H1 (cell line): ENCODE measurements around the gene NME8. TPM values are rescaled to one million over a fixed set of nuclear protein-coding genes. Genes with fewer than 3 reads are reported as not detected.

Experiments used
- CTCF ChIA-PET: fragments of 300-600 bp; sonication (Branson Sonifier 250); formaldehyde crosslinking; loops from one replicate; lab custom pipeline; 2021; ENCODE audit not compliant: partially characterized antibody; lab: Charles Lee
- POLR2A ChIA-PET: fragments of 300-600 bp; sonication (Branson Sonifier 250); formaldehyde crosslinking; loops from one replicate; lab custom pipeline; 2021; ENCODE audit warnings: inconsistent platforms; ENCODE audit not compliant: partially characterized antibody; lab: Charles Lee
- DNase-seq, 2 experiments: peaks; one replicate each; pipeline versions ENCODE4 v3.0.0 to v3.0.0-alpha.2; 2010 to 2022; ENCODE audit warnings: low spot score in 2 of 2, low read depth in 1 of 2, mixed read lengths in 1 of 2
- FAIRE-seq: peaks from 2 replicates; lab custom pipeline; 2011; peaks lifted over from hg19 to GRCh38; lab: Jason Lieb, UNC
- H2AFZ ChIP-seq: 2 replicates; pipeline ENCODE4 v1.8.1; 2012; ENCODE audit warnings: low read length, inconsistent platforms
- H2AK5ac ChIP-seq: 2 replicates; pipeline ENCODE4 v1.6.1; 2013; ENCODE audit warnings: low read depth, low read length
- H2BK120ac ChIP-seq: replicated peaks from 2 replicates; pipeline ENCODE3; 2013; ENCODE audit warnings: low read depth, low read length, inconsistent platforms
- H2BK12ac ChIP-seq: 2 replicates; pipeline ENCODE4 v1.6.1; 2013; ENCODE audit warnings: low read depth, low read length
- H2BK15ac ChIP-seq: 2 replicates; pipeline ENCODE4 v1.6.1; 2013; ENCODE audit warnings: low read length
- H2BK20ac ChIP-seq: 2 replicates; pipeline ENCODE4 v1.6.1; 2013; ENCODE audit warnings: low read length
- H2BK5ac ChIP-seq: 2 replicates; pipeline ENCODE4 v1.6.1; 2013; ENCODE audit warnings: low read depth, low read length
- H3K14ac ChIP-seq: 2 replicates; pipeline ENCODE4 v1.6.1; 2013; ENCODE audit warnings: inconsistent platforms; ENCODE audit not compliant: insufficient read length
- H3K18ac ChIP-seq: 2 replicates; pipeline ENCODE4 v1.6.1; 2013; ENCODE audit warnings: low read length; ENCODE audit errors: extremely low read depth
- H3K23ac ChIP-seq: 2 replicates; pipeline ENCODE4 v1.6.1; 2013; ENCODE audit warnings: inconsistent platforms; ENCODE audit not compliant: insufficient read length
- H3K23me2 ChIP-seq: 2 replicates; pipeline ENCODE4 v1.6.1; 2013; ENCODE audit warnings: low read depth, low read length
- H3K27ac ChIP-seq: 2 replicates; pipeline ENCODE4 v1.6.1; 2011; ENCODE audit warnings: low read depth, low read length, inconsistent platforms
- H3K27me3 ChIP-seq, 4 experiments: replicated peaks in 1 of 4; 1 replicate in 1 of 4; 2 replicates in 3 of 4; pipeline versions ENCODE4 v1.6.1 to v1.8.1; 2011 to 2013; ENCODE audit warnings: low read length in 3 of 4, mild to moderate bottlenecking in 3 of 4, inconsistent platforms in 2 of 4, mixed read lengths in 2 of 4, moderate library complexity in 1 of 4; ENCODE audit not compliant: control insufficient read depth in 3 of 4, insufficient read depth in 3 of 4; ENCODE audit errors: extremely low read depth in 1 of 4
- H3K36me3 ChIP-seq, 4 experiments: 2 replicates each; pipeline versions ENCODE4 v1.6.1 to v1.8.1; 2011 to 2013; ENCODE audit warnings: mild to moderate bottlenecking in 4 of 4, low read length in 3 of 4, moderate library complexity in 2 of 4, control low read depth in 1 of 4, inconsistent platforms in 1 of 4; ENCODE audit not compliant: insufficient read depth in 4 of 4, control insufficient read depth in 2 of 4
- H3K4ac ChIP-seq: replicated peaks from 2 replicates; pipeline ENCODE3; 2013; ENCODE audit warnings: low read length, low read depth, mixed read lengths, inconsistent platforms; ENCODE audit not compliant: insufficient read length
- H3K4me1 ChIP-seq, 4 experiments: replicated peaks in 1 of 4; 1 replicate in 1 of 4; 2 replicates in 3 of 4; pipeline versions ENCODE4 v1.6.1 to v1.8.1; 2011 to 2013; ENCODE audit warnings: low read length in 3 of 4, inconsistent platforms in 2 of 4, mixed read lengths in 1 of 4; ENCODE audit not compliant: insufficient read depth in 4 of 4, control insufficient read depth in 3 of 4
- H3K4me2 ChIP-seq, 2 experiments: 2 replicates each; pipeline versions ENCODE4 v1.6.1 to v1.8.1; 2011 to 2013; ENCODE audit warnings: low read depth in 2 of 2, low read length in 2 of 2, control low read depth in 1 of 2, inconsistent platforms in 1 of 2, mild to moderate bottlenecking in 1 of 2; ENCODE audit not compliant: insufficient read depth in 1 of 2
- H3K4me3 ChIP-seq, 4 experiments: fragments of 200-600, 300-600 bp in 1 of 4; sonication (generic), shearing (Covaris generic), sonication (Bioruptor Twin) in 1 of 4; 2 replicates each; pipeline versions ENCODE4 v1.5.1 to v1.8.1; 2011 to 2016; ENCODE audit warnings: low read length in 4 of 4, low read depth in 3 of 4, control low read depth in 2 of 4, inconsistent platforms in 2 of 4, mild to moderate bottlenecking in 2 of 4, mixed read lengths in 1 of 4, moderate library complexity in 1 of 4; ENCODE audit not compliant: insufficient read depth in 2 of 4; ENCODE audit errors: extremely low read depth in 1 of 4
- H3K56ac ChIP-seq: replicated peaks from 2 replicates; pipeline ENCODE3; 2013; ENCODE audit warnings: low read depth, mild to moderate bottlenecking, mixed read lengths, low read length, inconsistent platforms; ENCODE audit not compliant: insufficient read length
- H3K79me1 ChIP-seq: 2 replicates; pipeline ENCODE4 v1.6.1; 2013; ENCODE audit warnings: low read depth, low read length, control low read depth
- H3K79me2 ChIP-seq, 2 experiments: 2 replicates each; pipeline versions ENCODE4 v1.6.1 to v1.8.1; 2012 to 2013; ENCODE audit warnings: low read length in 2 of 2, mild to moderate bottlenecking in 2 of 2, inconsistent platforms in 1 of 2; ENCODE audit not compliant: insufficient read depth in 2 of 2, control insufficient read depth in 1 of 2
- H3K9ac ChIP-seq, 4 experiments: replicated peaks in 1 of 4; 1 replicate in 1 of 4; 2 replicates in 3 of 4; pipeline versions ENCODE4 v1.6.1 to v1.8.1; 2011 to 2013; ENCODE audit warnings: low read depth in 3 of 4, low read length in 3 of 4, control low read depth in 2 of 4, mild to moderate bottlenecking in 2 of 4, moderate library complexity in 2 of 4, inconsistent platforms in 1 of 4; ENCODE audit errors: extremely low read depth in 1 of 4
- H3K9me3 ChIP-seq, 2 experiments: 2 replicates each; pipeline versions ENCODE4 v1.6.1 to v1.8.1; 2012 to 2013; ENCODE audit warnings: mild to moderate bottlenecking in 2 of 2, moderate library complexity in 2 of 2, control low read depth in 1 of 2, inconsistent platforms in 1 of 2, low read depth in 1 of 2, low read length in 1 of 2, mixed read lengths in 1 of 2; ENCODE audit not compliant: insufficient read depth in 2 of 2
- H4K20me1 ChIP-seq, 2 experiments: replicated peaks in 1 of 2; 2 replicates each; pipeline versions ENCODE3 to v1.8.1; 2011 to 2013; ENCODE audit warnings: inconsistent platforms in 2 of 2, low read length in 2 of 2, mild to moderate bottlenecking in 1 of 2; ENCODE audit not compliant: insufficient read depth in 2 of 2, control insufficient read depth in 1 of 2
- H4K5ac ChIP-seq: 2 replicates; pipeline ENCODE4 v1.6.1; 2013; ENCODE audit warnings: low read length, low read depth, mixed read lengths, inconsistent platforms; ENCODE audit not compliant: insufficient read length
- H4K8ac ChIP-seq: 2 replicates; pipeline ENCODE4 v1.8.0; 2013; ENCODE audit warnings: mild to moderate bottlenecking, moderate library complexity, low read length, inconsistent platforms; ENCODE audit not compliant: insufficient read depth; ENCODE audit errors: extremely low read depth
- H4K91ac ChIP-seq: replicated peaks from 2 replicates; pipeline ENCODE3; 2013; ENCODE audit warnings: low read length, mixed read lengths, inconsistent platforms; ENCODE audit not compliant: insufficient read length
- CBX5 ChIP-seq: fragments of 300-800, 300-1000 bp; sonication (generic); IDR thresholded peaks from 2 replicates; pipeline ENCODE4 v1.7.1; 2016; ENCODE audit warnings: antibody characterized with exemption, low read length, low read depth
- CBX8 ChIP-seq: fragments of 300-800, 300-1000 bp; sonication (generic); IDR thresholded peaks from 2 replicates; pipeline ENCODE4 v1.7.1; 2016; ENCODE audit warnings: low read depth, low read length, borderline replicate concordance
- CHD2 ChIP-seq: IDR thresholded peaks from 2 replicates; pipeline ENCODE4 v1.6.1; 2012; ENCODE audit warnings: low read length, improper control_type of control experiment
- CTBP2 ChIP-seq: IDR thresholded peaks from 2 replicates; pipeline ENCODE4 v1.7.0; 2011; ENCODE audit warnings: borderline replicate concordance, mild to moderate bottlenecking, moderate library complexity, mixed read lengths, low read length; ENCODE audit not compliant: insufficient read depth, insufficient read length
- EP300 ChIP-seq, 2 experiments: IDR thresholded peaks; 1 replicate in 1 of 2; 2 replicates in 1 of 2; pipeline ENCODE4 v1.6.1; 2011 to 2012; ENCODE audit warnings: low read depth in 2 of 2, low read length in 2 of 2, mild to moderate bottlenecking in 2 of 2, borderline replicate concordance in 1 of 2, inconsistent platforms in 1 of 2, moderate library complexity in 1 of 2
- SAP30 ChIP-seq: fragments of 300-600 bp; sonication (generic); IDR thresholded peaks from 2 replicates; pipeline ENCODE4 v1.7.1; 2012; ENCODE audit warnings: low read length, moderate library complexity, mild to moderate bottlenecking, inconsistent platforms; ENCODE audit not compliant: insufficient read depth, insufficient replicate concordance
- SIRT6 ChIP-seq: IDR thresholded peaks from one replicate; pipeline ENCODE4 v1.7.1; 2012; ENCODE audit warnings: low read length, inconsistent platforms
- SP1 ChIP-seq: IDR thresholded peaks from 2 replicates; pipeline ENCODE4 v1.6.1; 2011; ENCODE audit warnings: low read depth, low read length
- SP2 ChIP-seq: IDR thresholded peaks from 2 replicates; pipeline ENCODE4 v1.6.1; 2012; ENCODE audit warnings: mild to moderate bottlenecking, low read length, inconsistent platforms
- TAF1 ChIP-seq: IDR thresholded peaks from 2 replicates; pipeline ENCODE4 v1.6.1; 2011; ENCODE audit warnings: mild to moderate bottlenecking, low read depth, low read length
- WGBS, 2 experiments: shearing (Covaris generic) in 1 of 2; methylation state at CpG; one replicate each; pipeline versions ENCODE4 v1.1.6 to v1.1.7; 2013 to 2015; ENCODE audit warnings: low lambda C conversion rate in 2 of 2, mixed read lengths in 2 of 2, inconsistent platforms in 1 of 2, low coverage in 1 of 2, missing lambda C conversion rate in 1 of 2; ENCODE audit not compliant: insufficient replicate concordance in 2 of 2, insufficient coverage in 1 of 2, insufficient read length in 1 of 2; ENCODE audit errors: extremely low coverage in 1 of 2, missing lambda C conversion rate in 1 of 2; 5-methylcytosine and 5-hydroxymethylcytosine counted together
- polyA plus RNA-seq, 7 experiments: library from polyadenylated mRNA; depleted of rRNA in 3 of 7; stranded (reverse) in 5 of 7; unstranded in 2 of 7; fragments of >200 nt in 5 of 7; fragments of 200-250 nt in 2 of 7; gene quantifications; 1 replicate in 5 of 7; 2 replicates in 1 of 7; 4 replicates in 1 of 7; pipeline versions ENCODE4 v1.2.1 to v1.2.3, GENCODE V29; 2011 to 2013; ENCODE audit warnings: missing spikeins in 2 of 7, mixed read lengths in 2 of 7
- total RNA-seq: library from RNA; stranded (reverse); fragmentation: NEBNext Ultra II Directional; extraction: Animal tissue kit (Norgen Biotek cat#: 25700); gene quantifications from 2 replicates; pipeline ENCODE4 v1.2.1, GENCODE V29; 2021

The NME8 gene
- total and polyA plus RNA-seq, 2 of the 8 experiments (the other 6 are each of a cell fraction or from before 2014, with no cell fraction given) = 0.22 to 0.44 TPM

GRCh38 chr7:37920849-37921805 is 72.7 kb downstream of the NME8 start:
- H3K4ac ChIP-seq = no peak overlapping the region
- H2BK15ac ChIP-seq = peak overlapping the region; percentile 82; the same call in 1 of the 2 replicates
- H3K23ac ChIP-seq = no peak overlapping the region
- no peaks in the 10 kb centered on the region for H3K79me1 ChIP-seq
- H3K27me3 ChIP-seq = peaks cover 5 to 33% (median 18%) of the 10 kb centered on the region in 4 experiments
- peaks cover 0 to 3% of the 10 kb centered on the region in 2 experiments; a peak in 2 of 4 replicates for H3K9me3 ChIP-seq
- peak overlapping the region; percentile 22 for H4K91ac ChIP-seq
- peak overlapping the region; percentile 60 to 76 (median 68) for H3K4me3 ChIP-seq
- H2BK120ac ChIP-seq = no peak overlapping the region
- H2BK12ac ChIP-seq = peak overlapping the region; percentile 61
- H4K20me1 ChIP-seq = peaks cover 0 to 3% of the 10 kb centered on the region in 2 experiments
- peak in 1 of 2 experiments; percentile 78 for DNase-seq
- FAIRE-seq = no peak
- H2AFZ ChIP-seq = peak overlapping the region; percentile 74; the same call in 1 of the 2 replicates
- H4K5ac ChIP-seq = no peak overlapping the region
- peak overlapping the region; percentile 49; the same call in 1 of the 2 replicates for H3K18ac ChIP-seq
- H3K23me2 ChIP-seq = peaks cover 9% of the 10 kb centered on the region; the same call in 1 of the 2 replicates
- peak overlapping the region; percentile 60 to 84 (median 64) for H3K9ac ChIP-seq
- no peak overlapping the region for H2AK5ac ChIP-seq
- H3K27ac ChIP-seq = no peak overlapping the region
- H2BK20ac ChIP-seq = no peak overlapping the region
- H3K4me1 ChIP-seq = peaks cover 0 to 7% (median 4%) of the 10 kb centered on the region in 4 experiments; a peak in 6 of 7 replicates
- ChIA-PET CTCF (interaction anchor here (0.7 to 2.8 kb wide), 16 partner anchors 9 to 414 kb away, joined by 3 to 8 read pairs (median 4); no protein-coding TSS in a partner anchor), POLR2A (interaction anchor here (1.0 kb wide), 1 partner anchor 19 kb away, joined by 3 read pairs; no protein-coding TSS in a partner anchor)
- H3K36me3 ChIP-seq = 0 out of 8 replicates have a peak, but pooled peaks cover 0 to 2% (median 0%) of the 10 kb centered on the region in 4 experiments
- H3K79me2 ChIP-seq = no peaks in the 10 kb centered on the region
- H3K56ac ChIP-seq = no peak overlapping the region
- H4K8ac ChIP-seq = peak overlapping the region; percentile 95; the same call in 1 of the 2 replicates
- H3K14ac ChIP-seq = no peak overlapping the region
- H2BK5ac ChIP-seq = 0 out of 2 replicates have a peak overlapping the region, but pooled peaks have one; percentile 5
- 2% methylated on average over 52 of the region's 63 CpGs; no CpG with 5 or more reads in 1 of the 2 experiments for WGBS, 2 experiments
- H3K4me2 ChIP-seq = peak overlapping the region; percentile 67 to 90
- no peak for TF ChIP-seq CHD2
- no peak for TF ChIP-seq SIRT6
- no peak for TF ChIP-seq CBX5
- TF ChIP-seq SP1 = no peak
- TF ChIP-seq TAF1 = peak; percentile 60; the same call in 1 of the 2 replicates
- peak in 1 of 2 experiments; percentile 91; a peak in 1 of 3 replicates for TF ChIP-seq EP300 (IDR thresholded peaks at IDR 0.05; ENCODE audit: borderline replicate concordance in 1 of 2, low read depth in 2 of 2, low read length in 2 of 2)
- no peak for TF ChIP-seq CBX8
- no peak for TF ChIP-seq SAP30
- no peak for TF ChIP-seq CTBP2
- no peak for TF ChIP-seq SP2
